Measurements from ENCODE around the gene ANKMY1. TPM values are rescaled to one million over a fixed set of nuclear protein-coding genes. Genes with fewer than 3 reads are reported as not detected.

The ANKMY1 gene
- total and polyA plus RNA-seq, 2 of the 13 experiments (the other 11 are each of a cell fraction or from before 2014, with no cell fraction given): 11.7 to 18.8 TPM

- TF ChIP-seq ZMYM4 (CRISPR knock-in tag; IDR thresholded peaks at IDR 0.05): peak; percentile 23; the same call in 1 of the 2 replicates
- TF ChIP-seq ZNF75D (CRISPR knock-in tag; IDR thresholded peaks at IDR 0.05; ENCODE audit: borderline replicate concordance): peak; percentile 45; the same call in 1 of the 2 replicates
- no peak for TF ChIP-seq ATRX (CRISPR knock-in tag; IDR thresholded peaks at IDR 0.05; ENCODE audit: borderline replicate concordance)
- peak; percentile 74; the same call in 1 of the 2 replicates for TF ChIP-seq HOXA5 (CRISPR knock-in tag; IDR thresholded peaks at IDR 0.05)
- peak; percentile 85; the same call in 1 of the 2 replicates for TF ChIP-seq ZSCAN12 (CRISPR knock-in tag; IDR thresholded peaks at IDR 0.05)
- 0 out of 2 replicates have a peak, but pooled peaks have one; percentile 33 for TF ChIP-seq HIVEP1 (CRISPR knock-in tag; IDR thresholded peaks at IDR 0.05)
- no peak for TF ChIP-seq SMAD3 (CRISPR knock-in tag; IDR thresholded peaks at IDR 0.05)
- TF ChIP-seq ZNF207 (IDR thresholded peaks at IDR 0.05; ENCODE audit: borderline replicate concordance): no peak
- TF ChIP-seq SP4 (CRISPR knock-in tag; IDR thresholded peaks at IDR 0.05): peak; percentile 86
- TF ChIP-seq, protein P1, sequence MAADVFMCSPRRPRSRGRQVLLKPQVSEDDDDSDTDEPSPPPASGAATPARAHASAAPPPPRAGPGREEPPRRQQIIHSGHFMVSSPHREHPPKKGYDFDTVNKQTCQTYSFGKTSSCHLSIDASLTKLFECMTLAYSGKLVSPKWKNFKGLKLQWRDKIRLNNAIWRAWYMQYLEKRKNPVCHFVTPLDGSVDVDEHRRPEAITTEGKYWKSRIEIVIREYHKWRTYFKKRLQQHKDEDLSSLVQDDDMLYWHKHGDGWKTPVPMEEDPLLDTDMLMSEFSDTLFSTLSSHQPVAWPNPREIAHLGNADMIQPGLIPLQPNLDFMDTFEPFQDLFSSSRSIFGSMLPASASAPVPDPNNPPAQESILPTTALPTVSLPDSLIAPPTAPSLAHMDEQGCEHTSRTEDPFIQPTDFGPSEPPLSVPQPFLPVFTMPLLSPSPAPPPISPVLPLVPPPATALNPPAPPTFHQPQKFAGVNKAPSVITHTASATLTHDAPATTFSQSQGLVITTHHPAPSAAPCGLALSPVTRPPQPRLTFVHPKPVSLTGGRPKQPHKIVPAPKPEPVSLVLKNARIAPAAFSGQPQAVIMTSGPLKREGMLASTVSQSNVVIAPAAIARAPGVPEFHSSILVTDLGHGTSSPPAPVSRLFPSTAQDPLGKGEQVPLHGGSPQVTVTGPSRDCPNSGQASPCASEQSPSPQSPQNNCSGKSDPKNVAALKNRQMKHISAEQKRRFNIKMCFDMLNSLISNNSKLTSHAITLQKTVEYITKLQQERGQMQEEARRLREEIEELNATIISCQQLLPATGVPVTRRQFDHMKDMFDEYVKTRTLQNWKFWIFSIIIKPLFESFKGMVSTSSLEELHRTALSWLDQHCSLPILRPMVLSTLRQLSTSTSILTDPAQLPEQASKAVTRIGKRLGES (CRISPR knock-in tag; IDR thresholded peaks at IDR 0.05; ENCODE audit: borderline replicate concordance): no peak
- peak; percentile 55; the same call in 1 of the 2 replicates for TF ChIP-seq CAMTA2 (CRISPR knock-in tag; IDR thresholded peaks at IDR 0.05; ENCODE audit: borderline replicate concordance)
- 0 out of 2 replicates have a peak, but pooled peaks have one; percentile 23 for TF ChIP-seq GFI1 (CRISPR knock-in tag; IDR thresholded peaks at IDR 0.05; ENCODE audit: borderline replicate concordance)
- TF ChIP-seq MBD4 (IDR thresholded peaks at IDR 0.05; ENCODE audit: borderline replicate concordance, low read length): no peak
- TF ChIP-seq ZNF33A (CRISPR knock-in tag; IDR thresholded peaks at IDR 0.05; ENCODE audit: borderline replicate concordance): no peak; the same call in 1 of the 2 replicates
- peak; percentile 1 for TF ChIP-seq PHF5A (CRISPR knock-in tag; IDR thresholded peaks at IDR 0.05; ENCODE audit: low read depth, unreplicated experiment)
- TF ChIP-seq LBX2 (CRISPR knock-in tag; IDR thresholded peaks at IDR 0.05; ENCODE audit: borderline replicate concordance): peak; percentile 34; the same call in 1 of the 2 replicates
- 0 out of 2 replicates have a peak, but pooled peaks have one; percentile 30 for TF ChIP-seq KDM4B (CRISPR knock-in tag; IDR thresholded peaks at IDR 0.05)
- 0 out of 2 replicates have a peak, but pooled peaks have one; percentile 16 for TF ChIP-seq TBP (CRISPR knock-in tag; IDR thresholded peaks at IDR 0.05)
- TF ChIP-seq, protein P2, sequence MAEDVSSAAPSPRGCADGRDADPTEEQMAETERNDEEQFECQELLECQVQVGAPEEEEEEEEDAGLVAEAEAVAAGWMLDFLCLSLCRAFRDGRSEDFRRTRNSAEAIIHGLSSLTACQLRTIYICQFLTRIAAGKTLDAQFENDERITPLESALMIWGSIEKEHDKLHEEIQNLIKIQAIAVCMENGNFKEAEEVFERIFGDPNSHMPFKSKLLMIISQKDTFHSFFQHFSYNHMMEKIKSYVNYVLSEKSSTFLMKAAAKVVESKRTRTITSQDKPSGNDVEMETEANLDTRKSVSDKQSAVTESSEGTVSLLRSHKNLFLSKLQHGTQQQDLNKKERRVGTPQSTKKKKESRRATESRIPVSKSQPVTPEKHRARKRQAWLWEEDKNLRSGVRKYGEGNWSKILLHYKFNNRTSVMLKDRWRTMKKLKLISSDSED (CRISPR knock-in tag; IDR thresholded peaks at IDR 0.05): no peak
- peak; percentile 59 for TF ChIP-seq IRF9 (CRISPR knock-in tag; IDR thresholded peaks at IDR 0.05; ENCODE audit: borderline replicate concordance)
- TF ChIP-seq ZNF83 (CRISPR knock-in tag; IDR thresholded peaks at IDR 0.05; ENCODE audit: borderline replicate concordance): peak; percentile 40
- peak; percentile 77 for TF ChIP-seq REPIN1 (CRISPR knock-in tag; IDR thresholded peaks at IDR 0.05; ENCODE audit: borderline replicate concordance, low read depth)
- peak; percentile 79; the same call in 1 of the 2 replicates for TF ChIP-seq ZNF256 (CRISPR knock-in tag; conservative IDR thresholded peaks at IDR 0.05)
- TF ChIP-seq ZNF670 (CRISPR knock-in tag; IDR thresholded peaks at IDR 0.05; ENCODE audit: borderline replicate concordance): peak; percentile 76; the same call in 1 of the 2 replicates
- TF ChIP-seq KLF9 (CRISPR knock-in tag; IDR thresholded peaks at IDR 0.05; ENCODE audit: low read depth): peak; percentile 53
- TF ChIP-seq ZNF232 (CRISPR knock-in tag; IDR thresholded peaks at IDR 0.05; ENCODE audit: borderline replicate concordance): no peak; the same call in 1 of the 2 replicates
These were observed 2.3 kb upstream of the ANKMY1 start, which contains the start of gene DUSP28 (continued) for GRCh38 chr2:240560084-240560479.

Data from HepG2 (cell line).